Astrocyte of the spinal cord (primary cell): ENCODE measurements around the gene CD300C.

Experiments
- DNase-seq: peaks from one replicate; pipeline ENCODE4 v3.0.0; 2011; ENCODE audit warnings: low read depth, low spot score
- H3K4me3 ChIP-seq: 2 replicates; pipeline ENCODE4 v1.5.1; 2011; ENCODE audit warnings: low read depth, mild to moderate bottlenecking, low read length, moderate library complexity
- CTCF ChIP-seq: IDR thresholded peaks from 2 replicates; pipeline ENCODE4 v1.5.1; 2012; ENCODE audit warnings: low read depth, mild to moderate bottlenecking, low read length, inconsistent platforms
- in situ Hi-C: cut with HindIII; loops from 2 replicates; pipeline ENCODE4 v1.10.0; 2017; ENCODE audit warnings: low sequenced_read_pairs

CD300C gene

DNA sequence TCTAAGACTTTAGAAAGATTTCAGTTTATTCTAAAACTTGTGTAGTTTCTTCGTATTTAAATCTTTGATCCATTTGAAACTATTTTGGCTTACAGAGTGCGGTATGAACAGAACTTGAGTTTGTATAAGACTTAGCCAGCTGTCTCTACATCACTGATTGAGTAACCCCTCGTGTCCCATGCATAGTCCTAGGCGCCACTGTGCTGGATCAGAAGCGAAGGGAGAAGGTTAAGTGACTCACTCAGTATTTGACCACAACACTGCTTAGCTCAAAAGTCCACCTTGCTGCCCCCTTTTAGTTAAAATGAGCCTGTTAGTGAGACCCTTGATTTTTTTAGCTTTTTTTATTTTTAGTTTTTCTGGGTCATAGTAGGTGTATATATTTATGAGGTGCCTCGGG is 43.1 kb downstream of the CD300C start:
- DNase-seq: no peak
- in situ Hi-C loops: no loop called here
- no peak for TF ChIP-seq CTCF

GRCh38 chr17:74499992-74500391 is 45.9 kb downstream of the CD300C start:
- no peak for DNase-seq
- in situ Hi-C loops: no loop called here

More for the DNA sequence above, 43.1 kb downstream of the CD300C start:
- H3K4me3 ChIP-seq: no peak overlapping the region

DNA sequence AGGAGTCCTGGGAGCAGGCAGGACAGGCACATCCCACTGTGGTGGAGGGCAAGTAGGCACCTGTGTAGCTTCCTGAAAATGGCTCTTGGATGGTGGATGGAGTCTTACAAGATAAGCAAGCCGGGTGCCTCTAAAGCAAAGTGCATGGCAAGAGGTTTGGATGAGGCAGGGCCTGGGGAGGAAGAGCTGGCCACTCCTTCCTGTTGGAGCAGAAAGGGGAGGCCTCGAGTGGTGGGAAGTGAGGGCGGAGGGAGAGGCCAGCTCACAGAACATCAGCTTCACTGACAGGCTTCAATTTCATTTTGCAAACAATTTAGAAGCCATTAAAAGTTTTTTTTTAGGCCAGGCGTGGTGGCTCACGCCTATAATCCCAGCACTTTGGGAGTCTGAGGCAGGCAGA is 48.4 kb downstream of the CD300C start:
- no peak for DNase-seq
- no peak overlapping the region for H3K4me3 ChIP-seq
- in situ Hi-C loops: no loop called here
- no peak for TF ChIP-seq CTCF

More at GRCh38 chr17:74499992-74500391, 45.9 kb downstream of the CD300C start:
- no peak for TF ChIP-seq CTCF
- H3K4me3 ChIP-seq: no peak overlapping the region

DNA sequence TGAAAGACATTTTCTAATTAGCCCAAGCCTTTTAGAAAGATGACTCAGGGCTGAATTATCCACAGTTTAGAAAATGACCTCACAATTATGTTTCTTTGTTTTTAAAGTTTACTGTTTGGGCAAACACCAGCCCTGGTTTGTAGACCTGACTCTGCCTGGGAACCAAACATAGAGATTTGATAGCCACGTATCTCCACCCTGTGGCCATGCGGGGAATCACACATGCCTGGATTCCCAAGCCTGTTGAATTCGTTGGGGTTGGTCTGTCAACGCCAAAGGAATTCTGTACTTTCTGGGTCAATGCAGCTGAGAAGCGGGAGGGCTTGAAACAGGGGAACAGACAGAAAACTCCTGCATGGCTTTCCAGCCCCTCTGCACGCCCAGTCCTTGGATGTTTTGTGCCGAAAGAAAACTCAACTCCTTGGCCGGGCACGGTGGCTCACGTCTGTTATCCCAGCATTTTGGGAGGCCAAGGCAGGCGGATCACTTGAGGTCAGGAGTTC is 52.5 kb downstream of the CD300C start:
- in situ Hi-C loops: no loop called here
- H3K4me3 ChIP-seq: no peak overlapping the region
- peak; percentile 32 for DNase-seq
- TF ChIP-seq CTCF: peak; percentile 87

DNA sequence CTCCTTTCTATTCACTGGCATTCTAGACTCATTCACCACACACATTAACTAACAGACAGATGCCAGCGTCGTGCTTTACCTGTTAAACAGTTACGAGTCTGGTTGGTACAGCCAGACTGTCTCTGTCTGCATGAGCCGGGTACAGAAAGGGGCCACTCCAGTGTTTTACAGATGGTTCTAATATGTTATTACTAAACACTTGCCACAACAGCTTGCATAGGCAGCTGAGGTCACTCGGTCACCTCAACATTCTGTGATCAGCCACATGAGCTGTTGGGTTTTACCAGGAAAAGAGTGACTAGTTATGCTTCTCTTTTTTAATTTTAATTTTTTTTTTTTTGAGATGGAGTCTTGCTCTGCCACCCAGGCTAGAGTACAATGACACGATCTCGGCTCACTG is 54.3 kb downstream of the CD300C start:
- DNase-seq: no peak
- in situ Hi-C loops: no loop called here
- no peak for TF ChIP-seq CTCF

More for the DNA sequence above, 54.3 kb downstream of the CD300C start:
- H3K4me3 ChIP-seq: no peak overlapping the region
